GM20431 (cell line): Measurements from ENCODE around the gene RIF1.
"Not testable (repeated sequence)": the region's sequence is repeated elsewhere in the genome, so short reads cannot be mapped to it uniquely, and the experiment has no call there.

ENCODE experiments used
- in situ Hi-C: fragments of 300-500 bp; cut with MseI, MboI; formaldehyde crosslinking; loops from one replicate; pipeline ENCODE4 v1.15.0; 2020; ENCODE audit warnings: low sequenced_read_pairs; ENCODE audit not compliant: unreplicated experiment

Gene RIF1

DNA sequence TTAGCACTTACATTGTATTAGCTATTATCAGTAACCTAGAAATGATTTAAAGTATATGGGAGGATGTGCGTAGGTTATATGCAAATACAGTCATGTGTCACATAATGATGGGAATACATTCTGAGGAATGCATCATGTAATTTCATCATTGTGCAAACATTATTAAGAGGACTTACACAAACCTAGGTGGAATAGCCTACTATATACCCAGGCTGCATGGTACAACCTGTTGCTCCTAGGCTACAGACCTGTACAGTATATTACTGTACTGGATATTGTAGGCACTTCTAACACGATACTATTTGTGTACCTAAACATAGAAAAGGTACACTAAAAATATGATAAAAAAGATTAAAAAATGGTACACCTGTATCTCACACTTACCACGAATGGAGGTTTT is 7.9 kb downstream of the RIF1 start:
- in situ Hi-C loops, result no loop called here

GRCh38 chr2:151421681-151422080 is 12.0 kb downstream of the RIF1 start:
- in situ Hi-C loops, result not testable (repeated sequence)

- in situ Hi-C loops, result no loop called here
Observed at GRCh38 chr2:151422917-151423439, 13.3 kb downstream of the RIF1 start.

GRCh38 chr2:151423760-151424159 is 14.1 kb downstream of the RIF1 start:
- in situ Hi-C loops, result no loop called here

- in situ Hi-C loops, result no loop called here
Observed at GRCh38 chr2:151437630-151438029, 27.9 kb downstream of the RIF1 start.

DNA sequence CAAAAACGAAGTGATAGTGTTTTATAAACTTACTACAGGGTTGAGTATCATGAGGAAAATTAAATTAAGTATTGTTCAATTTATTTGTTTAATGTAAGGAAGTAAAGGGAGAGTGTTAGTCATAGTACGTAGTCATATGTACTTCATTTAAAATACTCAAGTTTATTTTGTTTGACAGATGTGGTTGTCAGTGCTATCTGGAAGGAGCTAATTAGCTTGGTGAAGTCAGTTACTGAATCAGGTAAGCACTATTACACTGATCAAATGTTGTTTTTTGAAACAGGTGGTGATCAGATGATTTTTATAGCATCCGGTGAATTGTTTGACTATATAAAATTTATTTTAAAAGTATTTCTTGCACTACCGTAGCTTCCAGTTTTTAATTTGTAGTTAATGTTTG is 28.8 kb downstream of the RIF1 start:
- in situ Hi-C loops, result no loop called here

GRCh38 chr2:151439127-151439526 is 29.4 kb downstream of the RIF1 start:
- in situ Hi-C loops, result no loop called here

DNA sequence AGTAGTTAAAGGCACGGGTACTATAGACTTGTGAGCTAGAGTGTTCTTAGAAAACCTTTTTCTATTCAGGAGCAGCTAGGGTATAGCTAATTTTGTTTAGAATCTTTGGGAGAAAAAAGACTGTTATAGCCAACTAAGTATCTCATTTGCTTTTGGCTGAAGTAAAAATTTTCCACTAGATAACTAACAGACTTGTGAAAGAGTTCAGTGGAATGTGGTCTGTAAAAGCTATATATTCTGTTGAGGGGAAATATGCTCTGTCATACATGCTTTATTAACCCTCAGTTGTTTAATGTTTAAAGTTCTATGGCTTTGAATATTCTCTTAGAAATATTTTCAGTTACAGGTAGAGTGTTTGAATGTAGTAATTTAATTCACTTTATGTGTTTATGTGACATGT is 49.7 kb downstream of the RIF1 start:
- in situ Hi-C loops, result no loop called here

- in situ Hi-C loops, result no loop called here
Observed at GRCh38 chr2:151465771-151466170, 56.1 kb downstream of the RIF1 start.

DNA sequence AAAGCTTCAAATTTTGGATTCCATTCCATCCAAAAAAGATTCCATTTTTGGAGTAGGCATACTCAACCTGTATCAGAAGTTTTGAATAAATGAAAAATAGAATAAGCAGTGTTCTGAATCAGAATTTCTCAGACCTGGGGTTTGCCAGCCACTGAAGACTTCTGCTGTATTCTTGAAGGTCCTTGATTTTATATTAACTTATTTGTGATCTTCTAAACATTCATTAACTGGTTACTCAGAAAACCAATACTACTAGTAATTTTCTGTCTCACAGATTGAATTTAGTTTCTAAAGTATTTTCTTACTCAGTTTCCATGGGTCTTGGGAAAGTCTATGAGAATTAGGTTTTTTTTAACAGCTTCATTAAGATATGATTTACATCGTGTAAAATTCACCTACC is 60.9 kb downstream of the RIF1 start:
- in situ Hi-C loops, result no loop called here

DNA sequence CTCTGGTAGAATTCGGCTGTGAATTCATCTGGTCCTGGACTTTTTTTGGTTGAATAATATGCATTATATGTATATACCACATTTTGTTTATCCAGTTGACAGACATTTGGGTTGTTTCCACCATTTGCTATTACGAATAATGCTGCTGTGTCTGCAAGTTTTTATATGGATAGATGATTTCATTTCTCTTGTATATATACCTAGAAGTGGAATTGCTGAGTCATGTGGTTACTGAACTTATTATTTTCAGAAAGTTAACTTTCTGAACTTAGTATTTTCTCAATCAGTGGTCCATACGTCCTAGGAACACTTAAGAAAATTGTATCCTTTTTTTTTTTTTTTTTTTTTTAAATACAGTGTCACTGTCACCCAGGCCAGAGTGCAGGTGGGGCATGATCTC is 63.3 kb downstream of the RIF1 start:
- in situ Hi-C loops, result no loop called here

DNA sequence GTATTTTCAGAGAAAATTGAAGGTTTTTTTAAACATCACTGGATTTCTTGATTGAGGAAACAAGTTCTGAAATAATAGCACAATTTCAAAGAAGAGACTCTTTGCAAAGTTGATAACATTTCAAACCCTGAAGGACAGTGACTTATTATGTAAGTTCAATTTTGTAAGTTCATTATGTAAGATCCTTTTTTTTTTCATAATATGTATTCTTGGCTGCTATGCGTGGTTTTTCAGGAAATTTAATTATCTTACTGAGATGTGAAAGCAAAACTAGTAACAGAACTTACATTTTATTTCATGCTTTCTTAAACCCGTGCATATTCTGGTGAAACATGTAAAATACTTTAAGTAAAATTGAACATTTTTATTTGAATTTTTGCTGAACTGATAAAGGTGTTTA is 65.4 kb downstream of the RIF1 start:
- in situ Hi-C loops, result no loop called here

DNA sequence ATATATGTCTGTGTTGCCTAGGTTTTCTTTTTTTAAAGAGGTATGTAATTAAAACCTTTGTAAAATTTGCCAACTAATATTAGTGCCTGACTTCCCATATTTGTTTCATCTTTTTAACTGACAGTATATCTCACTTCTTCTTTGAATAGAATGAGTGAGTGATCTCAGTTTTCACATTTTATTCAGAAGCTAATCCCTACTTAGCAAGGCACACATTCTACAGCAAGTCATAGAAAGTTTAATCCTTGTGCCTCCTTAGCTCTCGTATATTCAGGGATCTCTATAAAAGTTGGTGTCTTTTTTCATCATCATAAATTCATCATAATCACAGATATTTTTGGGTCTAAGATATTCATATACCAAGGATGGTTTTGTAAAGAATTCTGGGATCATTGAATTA is 66.6 kb downstream of the RIF1 start:
- in situ Hi-C loops, result no loop called here

DNA sequence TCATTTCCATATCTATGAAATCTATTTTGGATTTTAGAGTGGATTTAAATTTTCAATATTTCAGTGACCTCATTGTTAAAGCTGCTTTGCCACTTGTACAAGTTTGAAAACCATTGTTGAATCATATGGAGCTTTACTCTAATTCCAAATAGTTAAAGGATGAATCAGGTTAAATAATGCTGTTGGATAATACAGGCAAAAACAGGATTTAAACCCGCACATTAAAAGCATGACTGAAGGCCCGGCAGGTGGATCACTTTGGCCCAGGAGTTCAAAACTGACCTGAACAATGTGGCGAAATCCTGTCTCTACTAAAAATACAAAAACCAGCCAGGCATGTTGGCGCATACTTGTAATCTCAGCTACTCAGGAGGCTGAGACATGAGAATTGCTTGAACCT is 68.3 kb downstream of the RIF1 start:
- in situ Hi-C loops, result no loop called here

DNA sequence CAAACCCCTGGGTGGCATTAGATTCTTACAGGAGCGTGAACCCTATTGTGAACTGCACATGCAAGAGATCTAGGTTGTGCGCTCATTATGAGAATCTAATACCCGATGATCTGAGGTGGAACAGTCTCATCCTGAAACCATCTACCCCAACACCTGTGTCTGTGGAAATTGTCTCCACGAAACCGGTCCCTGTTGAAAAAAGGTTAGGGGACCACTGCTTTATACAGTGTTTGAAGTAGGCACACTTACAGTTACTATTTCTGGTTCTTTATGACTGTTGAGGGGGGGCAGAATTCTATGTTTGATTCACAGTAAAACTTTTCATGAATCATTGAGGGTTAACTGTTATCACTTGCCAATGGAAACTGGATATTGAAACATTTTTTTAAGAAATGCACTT is 72.0 kb downstream of the RIF1 start:
- in situ Hi-C loops, result no loop called here

DNA sequence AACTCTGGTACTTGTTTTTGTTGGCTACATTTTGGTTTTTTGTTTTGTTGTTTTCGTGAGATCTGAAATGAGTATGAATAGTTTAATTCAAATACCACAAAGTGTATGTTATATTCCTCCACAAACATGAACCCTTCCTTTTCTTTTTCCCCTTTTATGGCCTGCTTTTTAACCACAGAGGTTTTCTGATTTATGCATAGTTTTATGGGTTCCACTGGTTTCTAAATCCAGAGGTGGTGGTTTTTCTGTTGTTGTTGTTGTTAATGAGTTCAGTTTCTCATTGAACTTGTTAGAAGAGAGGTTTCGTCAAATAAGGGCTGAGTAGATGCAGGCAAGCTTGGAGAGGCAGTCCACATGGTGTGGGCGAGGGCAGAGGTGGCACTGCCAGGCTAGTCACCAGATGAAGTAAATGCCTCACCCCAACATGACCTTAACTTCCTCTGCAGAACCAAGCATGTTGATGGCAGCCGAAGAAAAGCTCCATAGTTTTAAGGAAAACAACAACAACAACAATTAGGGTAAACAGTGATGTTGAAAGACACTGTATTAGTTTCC is 72.5 kb downstream of the RIF1 start:
- in situ Hi-C loops, result no loop called here

GRCh38 chr2:151483546-151483945 is 73.8 kb downstream of the RIF1 start:
- in situ Hi-C loops, result no loop called here

- in situ Hi-C loops, result no loop called here
Observed at GRCh38 chr2:151484100-151484499, 74.4 kb downstream of the RIF1 start.

GRCh38 chr2:151486053-151486452 is 76.4 kb downstream of the RIF1 start:
- in situ Hi-C loops, result no loop called here

DNA sequence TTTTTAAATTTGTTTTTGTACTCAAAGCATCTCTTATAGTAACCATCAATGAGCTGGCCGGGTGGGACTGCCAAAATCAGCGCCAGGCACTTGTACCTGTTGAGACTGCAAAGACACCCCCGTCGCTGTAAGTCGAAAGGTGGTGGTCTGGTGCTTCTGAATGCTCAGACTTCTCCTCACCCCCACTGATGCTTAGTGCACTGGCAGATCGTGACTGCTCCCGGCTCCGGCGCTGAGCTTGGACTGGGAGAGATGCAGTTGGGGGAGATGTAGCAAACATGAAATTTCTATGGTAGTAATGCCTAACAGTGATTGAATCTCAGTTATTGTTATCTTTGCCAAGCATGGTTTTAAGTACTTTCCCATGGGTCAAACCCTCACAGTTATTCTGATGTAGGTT is 80.6 kb downstream of the RIF1 start:
- in situ Hi-C loops, result no loop called here

DNA sequence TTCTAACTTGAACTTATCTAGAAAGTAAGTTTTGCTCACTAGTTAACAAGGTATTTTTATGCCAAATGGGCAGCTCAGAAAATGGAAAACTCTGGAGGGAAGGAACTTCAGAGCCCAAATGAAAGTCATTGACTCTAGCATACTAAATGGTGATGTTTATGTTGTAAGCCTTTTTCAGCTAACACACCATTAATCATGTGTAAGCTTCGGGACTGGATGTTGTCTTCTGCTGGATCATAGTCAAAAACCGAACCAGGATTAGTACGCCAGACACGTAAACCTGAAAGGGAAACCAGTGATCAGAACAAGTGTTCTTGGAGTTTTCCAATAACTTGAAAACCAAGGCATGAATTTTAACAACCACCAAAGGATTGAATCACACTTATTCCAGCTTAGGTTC is 81.8 kb downstream of the RIF1 start:
- in situ Hi-C loops, result no loop called here

DNA sequence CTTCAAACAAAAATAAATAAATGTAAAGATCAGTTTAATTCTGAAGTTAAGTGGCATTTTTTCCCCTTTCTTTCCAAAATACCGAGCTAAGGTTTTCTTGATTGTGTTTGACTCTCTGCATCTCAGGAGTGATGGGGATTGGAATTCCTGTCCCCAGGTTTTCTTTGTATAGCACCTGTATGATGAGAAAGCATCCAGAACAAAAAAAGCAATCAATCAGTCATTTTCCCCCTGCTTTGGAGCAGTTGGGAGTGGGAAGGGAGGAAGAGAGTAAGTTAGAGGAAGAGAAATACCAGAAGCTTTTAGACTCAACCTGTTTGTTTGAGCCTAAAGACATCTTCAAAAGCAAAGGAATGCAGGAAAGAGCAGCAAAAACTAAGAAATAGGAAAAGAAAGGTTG is 88.5 kb downstream of the RIF1 start:
- in situ Hi-C loops, result no loop called here

GRCh38 chr2:151506170-151506569 is 96.5 kb downstream of the RIF1 start:
- in situ Hi-C loops, result no loop called here
